Psoas muscle (tissue), 8 donors: Measurements from ENCODE around the gene PLK3. TPM values are rescaled to one million over a fixed set of nuclear protein-coding genes. Genes with fewer than 3 reads are reported as not detected.

Source experiments
- ATAC-seq, 4 donors: fragments of 200-7000 bp; cut with Tn5 transposase; one replicate each; pipeline ENCODE4 v1.9.1; 2020; ENCODE audit warnings: moderate library complexity in 3 of 4, mild to moderate bottlenecking in 2 of 4
- DNase-seq, 2 donors: peaks; one replicate each; pipeline ENCODE4 v3.0.0-alpha.2; 2020
- H3K27ac ChIP-seq: fragments of 200-600 bp; one replicate; pipeline ENCODE4 v1.8.0; 2022
- H3K27me3 ChIP-seq, 3 donors: fragments of 200-600 bp in 1 of 3; one replicate each; pipeline versions ENCODE4 v1.6.1 to v1.8.0; 2013 to 2022; ENCODE audit warnings: low read length in 2 of 3, mild to moderate bottlenecking in 2 of 3, moderate library complexity in 1 of 3; ENCODE audit not compliant: insufficient read depth in 3 of 3
- H3K36me3 ChIP-seq, 2 donors: fragments of 200-600 bp in 1 of 2; one replicate each; pipeline versions ENCODE4 v1.6.1 to v1.8.0; 2013 to 2022; ENCODE audit warnings: low read depth in 1 of 2, mild to moderate bottlenecking in 1 of 2, moderate library complexity in 1 of 2; ENCODE audit not compliant: insufficient read depth in 1 of 2
- H3K4me1 ChIP-seq: fragments of 200-600 bp; one replicate; pipeline ENCODE4 v1.8.0; 2022
- H3K4me3 ChIP-seq: fragments of 200-600 bp; one replicate; pipeline ENCODE4 v1.8.0; 2022; ENCODE audit warnings: mild to moderate bottlenecking
- H3K9me3 ChIP-seq: fragments of 200-600 bp; one replicate; pipeline ENCODE4 v1.8.0; 2022
- WGBS, 3 donors: extraction: QIAGEN DNeasy Blood & Tissue Kit; methylation state at CpG; one replicate each; pipeline versions ENCODE4 v1.1.6 to v1.1.7; 2013; 5-methylcytosine and 5-hydroxymethylcytosine counted together
- intact Hi-C, 2 donors: fragments of 100-400 bp; cut with DNase I; formaldehyde crosslinking; loops; one replicate each; pipeline versions ENCODE4 v1.11.0 to v1.14.2; 2022
- polyA plus RNA-seq, 3 donors: library from polyadenylated mRNA; stranded (reverse); fragments of 200-250 nt; gene quantifications; one replicate each; pipeline ENCODE4 v1.2.3, GENCODE V29; 2013
- total RNA-seq, 4 donors: library from RNA; stranded (reverse); fragmentation: NEBNext Ultra II Directional in 2 of 4; extraction: Animal tissue kit (Norgen Biotek cat#: 25700) in 2 of 4; gene quantifications; one replicate each; pipeline versions ENCODE4 v1.2.1 to v1.2.4, GENCODE V29; 2021 to 2023
- TF ChIP-seq, protein P1 (sequence below): fragments of 200-600 bp; IDR thresholded peaks from one replicate; pipeline ENCODE4 v1.8.0; 2022; ENCODE audit warnings: antibody characterized with exemption
- donor health status: healthy with polysubstance abuse.
- donor health status: DM: no; HTN: no; CAD: no; lungs with moderate emphysema.
- donor health status: Bipolar disorder and iron deficiency.
- donor health status: healthy.
- donor health status: DM: yes; HTN: yes; CAD: no.
- donor health status: DM: no; HTN: no; CAD: no.
- donor health status: DM: no; HTN: no; CAD: no.
- donor health status: DM: yes; HTN: yes; CAD: no.

The PLK3 gene
- total and polyA plus RNA-seq, 7 donors, result 3.0 to 8.3 (median 4.6) TPM

DNA sequence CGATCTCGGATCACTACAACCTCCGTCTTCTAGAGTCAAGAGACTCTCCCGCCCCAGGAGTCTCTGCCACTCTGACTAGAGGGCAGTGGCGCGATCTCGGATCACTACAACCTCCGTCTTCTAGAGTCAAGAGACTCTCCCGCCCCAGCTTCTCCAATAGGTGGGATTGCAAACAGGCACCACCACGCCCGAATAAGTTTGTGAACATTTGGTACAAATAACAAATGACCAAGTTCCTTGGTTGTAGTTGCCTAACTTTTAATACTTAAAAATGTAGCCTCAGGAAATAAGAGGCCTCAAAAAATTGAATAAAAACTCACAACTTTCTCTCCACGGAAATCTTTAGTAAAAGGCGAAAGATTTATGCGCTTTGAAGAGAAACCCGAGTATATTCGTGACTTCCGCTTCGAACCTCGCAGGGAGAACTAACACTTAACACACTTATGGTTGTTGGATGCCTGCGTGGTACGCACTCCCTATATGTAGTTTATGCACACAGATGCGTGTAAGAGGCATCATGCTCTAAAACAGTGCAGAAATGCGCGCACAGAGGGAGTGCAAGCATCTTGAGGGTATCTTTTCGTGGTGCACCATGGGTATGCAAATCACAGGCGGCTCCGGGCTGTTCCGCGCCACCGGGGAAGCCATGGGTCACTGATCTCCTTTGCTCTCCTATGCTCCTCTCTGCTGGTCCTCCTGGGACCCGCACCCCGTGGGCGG, 19.6 kb downstream of the PLK3 start:
- WGBS, 3 donors, result 0 to 1% (median 0%) methylated on average over 33 of the region's 33 CpGs
- intact Hi-C loops, result loop anchor here in 1 of 2 donors (5.0 kb wide), 1 partner anchor 32 kb away; the partner anchor contains the start of gene BEST4
- H3K4me3 ChIP-seq, result peak overlapping the region; percentile 77

DNA sequence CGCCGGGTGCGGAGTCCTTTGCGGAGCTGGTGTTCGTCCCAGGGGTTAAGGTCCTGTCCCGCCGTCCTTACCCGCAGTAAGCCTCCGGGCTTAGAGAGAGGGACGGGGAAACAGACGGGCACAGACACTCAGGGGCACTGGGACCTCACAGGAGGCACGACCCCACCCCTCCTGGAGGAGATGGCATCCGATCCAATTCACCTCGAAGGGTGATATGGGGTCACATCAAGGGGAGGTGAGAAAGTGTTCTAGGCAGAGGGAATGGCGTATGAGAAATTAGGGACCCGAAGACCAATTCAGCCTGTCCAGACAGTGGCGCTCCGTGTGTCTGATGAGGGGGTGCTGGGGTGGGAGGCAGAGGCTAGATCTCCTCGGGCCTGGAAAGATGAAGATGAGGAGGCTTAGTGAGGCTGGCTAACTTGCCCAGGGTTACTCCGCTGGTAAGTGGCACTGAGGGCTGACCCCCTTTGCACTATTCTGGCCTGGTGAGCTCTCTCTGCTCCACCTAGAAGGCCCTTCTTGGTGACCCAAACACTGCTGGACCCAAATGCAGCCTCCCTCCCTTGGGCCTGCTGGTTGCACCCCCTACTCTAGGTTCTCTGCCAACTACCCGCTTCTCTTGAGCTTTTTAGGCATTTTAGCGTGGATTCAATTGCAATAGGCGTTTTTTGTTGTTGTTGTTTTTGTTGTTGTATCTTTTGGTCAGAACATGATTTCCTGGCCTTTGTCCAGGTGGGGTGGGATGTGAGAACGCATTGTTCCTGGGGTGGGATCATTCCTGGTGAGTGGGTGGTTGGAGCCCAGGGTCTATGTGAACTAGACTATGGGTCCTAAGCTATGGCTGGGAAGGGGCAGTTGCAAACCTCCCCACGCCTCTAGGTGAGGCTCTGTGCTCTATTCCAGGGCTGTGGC, 20.4 kb downstream of the PLK3 start:
- Histone ChIP-seq H3K4me1 (no peaks in the 10 kb centered on the region), H3K27ac (peak overlapping the region; percentile 96), H3K36me3 (no peaks in the 10 kb centered on the region), H3K9me3 (no peaks in the 10 kb centered on the region), H3K27me3 (no peaks in the 10 kb centered on the region), H3K4me3 (peak overlapping the region; percentile 77)
- DNase-seq, result peak in 1 of 2 donors; percentile 4
- peak; percentile 16 to 36 (median 20) for ATAC-seq
- 21 to 24% (median 23%) methylated on average over 25 of the region's 25 CpGs for WGBS, 3 donors
- TF ChIP-seq, protein P1, sequence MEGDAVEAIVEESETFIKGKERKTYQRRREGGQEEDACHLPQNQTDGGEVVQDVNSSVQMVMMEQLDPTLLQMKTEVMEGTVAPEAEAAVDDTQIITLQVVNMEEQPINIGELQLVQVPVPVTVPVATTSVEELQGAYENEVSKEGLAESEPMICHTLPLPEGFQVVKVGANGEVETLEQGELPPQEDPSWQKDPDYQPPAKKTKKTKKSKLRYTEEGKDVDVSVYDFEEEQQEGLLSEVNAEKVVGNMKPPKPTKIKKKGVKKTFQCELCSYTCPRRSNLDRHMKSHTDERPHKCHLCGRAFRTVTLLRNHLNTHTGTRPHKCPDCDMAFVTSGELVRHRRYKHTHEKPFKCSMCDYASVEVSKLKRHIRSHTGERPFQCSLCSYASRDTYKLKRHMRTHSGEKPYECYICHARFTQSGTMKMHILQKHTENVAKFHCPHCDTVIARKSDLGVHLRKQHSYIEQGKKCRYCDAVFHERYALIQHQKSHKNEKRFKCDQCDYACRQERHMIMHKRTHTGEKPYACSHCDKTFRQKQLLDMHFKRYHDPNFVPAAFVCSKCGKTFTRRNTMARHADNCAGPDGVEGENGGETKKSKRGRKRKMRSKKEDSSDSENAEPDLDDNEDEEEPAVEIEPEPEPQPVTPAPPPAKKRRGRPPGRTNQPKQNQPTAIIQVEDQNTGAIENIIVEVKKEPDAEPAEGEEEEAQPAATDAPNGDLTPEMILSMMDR, result no peak
- intact Hi-C loops, result loop anchor here in 1 of 2 donors (5.0 kb wide), 1 partner anchor 33 kb away; the partner anchor contains the start of gene BEST4

More for the DNA sequence above, 19.6 kb downstream of the PLK3 start:
- Histone ChIP-seq H3K36me3 (no peaks in the 10 kb centered on the region), H3K27me3 (no peaks in the 10 kb centered on the region), H3K27ac (peak overlapping the region; percentile 96), H3K4me1 (no peaks in the 10 kb centered on the region), H3K9me3 (no peaks in the 10 kb centered on the region)
- DNase-seq, result peak; percentile 81 to 91
- TF ChIP-seq, protein P1, result no peak
- ATAC-seq, result peak; percentile 89 to 94 (median 90)

DNA sequence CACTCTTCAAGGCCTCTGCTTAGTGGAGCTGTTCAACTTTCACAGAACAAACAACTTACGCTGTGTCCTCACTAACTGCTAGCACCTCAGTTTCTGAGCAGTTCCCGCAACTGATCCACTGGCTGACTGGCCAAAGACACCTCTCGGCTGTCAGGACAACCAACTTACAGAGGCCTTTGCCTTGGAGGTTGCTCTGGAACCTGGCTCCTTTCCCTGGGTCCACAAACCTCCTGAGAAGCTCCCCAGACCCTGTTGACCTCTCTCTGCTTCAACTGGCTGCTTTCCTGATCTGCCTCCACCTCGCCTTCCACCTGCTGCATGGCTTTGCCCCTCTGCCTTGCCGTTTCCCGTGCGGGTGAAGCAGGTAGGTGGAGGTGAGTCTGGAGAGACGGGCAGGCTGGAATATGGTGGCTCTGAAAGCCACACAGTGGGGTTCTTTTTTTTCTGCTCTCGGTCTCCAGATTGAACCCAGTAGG, 21.1 kb downstream of the PLK3 start:
- Histone ChIP-seq H3K4me3 (peak overlapping the region; percentile 77), H3K9me3 (no peaks in the 10 kb centered on the region), H3K27ac (no peak overlapping the region), H3K27me3 (no peaks in the 10 kb centered on the region), H3K4me1 (no peaks in the 10 kb centered on the region), H3K36me3 (no peaks in the 10 kb centered on the region)
- 87 to 92% (median 89%) methylated on average over 9 of the region's 9 CpGs for WGBS, 3 donors
- TF ChIP-seq, protein P1, result no peak
- intact Hi-C loops, result loop anchor here in 1 of 2 donors (5.0 kb wide), 1 partner anchor 34 kb away; the partner anchor contains the start of gene BEST4
- DNase-seq, result peak in 1 of 2 donors; percentile 37
- ATAC-seq, result no peak

- DNase-seq (peak in 1 of 2 donors; percentile 54), ATAC-seq (no peak)
- Histone ChIP-seq H3K9me3 (no peaks in the 10 kb centered on the region), H3K4me1 (no peaks in the 10 kb centered on the region), H3K4me3 (no peak overlapping the region), H3K27me3 (no peaks in the 10 kb centered on the region), H3K36me3 (no peaks in the 10 kb centered on the region), H3K27ac (no peak overlapping the region)
- TF ChIP-seq, protein P1, result no peak
- intact Hi-C loops, result loop anchor here in 1 of 2 donors (5.0 kb wide), 1 partner anchor 35 kb away; the partner anchor contains the start of gene BEST4
- 71 to 77% (median 72%) methylated on average over 6 of the region's 6 CpGs for WGBS, 3 donors
These were observed 22.0 kb downstream of the PLK3 start for GRCh38 chr1:44822131-44822701.
